Diencephalon (tissue), 1 donor: ENCODE measurements around the gene ZNF202. TPM values are rescaled to one million over a fixed set of nuclear protein-coding genes. Genes with fewer than 3 reads are reported as not detected.

Source experiments
- small RNA-seq: library from RNA; depleted of rRNA; stranded (forward); fragments of <200 nt; gene quantifications from one replicate; pipeline ENCODE3, GENCODE V24; 2014
- total RNA-seq: library from RNA; depleted of rRNA; stranded (reverse); fragments of >200 nt; gene quantifications from one replicate; pipeline ENCODE4 v1.2.3, GENCODE V29; 2014

Gene ZNF202
- 19.4 TPM for total RNA-seq

DNA sequence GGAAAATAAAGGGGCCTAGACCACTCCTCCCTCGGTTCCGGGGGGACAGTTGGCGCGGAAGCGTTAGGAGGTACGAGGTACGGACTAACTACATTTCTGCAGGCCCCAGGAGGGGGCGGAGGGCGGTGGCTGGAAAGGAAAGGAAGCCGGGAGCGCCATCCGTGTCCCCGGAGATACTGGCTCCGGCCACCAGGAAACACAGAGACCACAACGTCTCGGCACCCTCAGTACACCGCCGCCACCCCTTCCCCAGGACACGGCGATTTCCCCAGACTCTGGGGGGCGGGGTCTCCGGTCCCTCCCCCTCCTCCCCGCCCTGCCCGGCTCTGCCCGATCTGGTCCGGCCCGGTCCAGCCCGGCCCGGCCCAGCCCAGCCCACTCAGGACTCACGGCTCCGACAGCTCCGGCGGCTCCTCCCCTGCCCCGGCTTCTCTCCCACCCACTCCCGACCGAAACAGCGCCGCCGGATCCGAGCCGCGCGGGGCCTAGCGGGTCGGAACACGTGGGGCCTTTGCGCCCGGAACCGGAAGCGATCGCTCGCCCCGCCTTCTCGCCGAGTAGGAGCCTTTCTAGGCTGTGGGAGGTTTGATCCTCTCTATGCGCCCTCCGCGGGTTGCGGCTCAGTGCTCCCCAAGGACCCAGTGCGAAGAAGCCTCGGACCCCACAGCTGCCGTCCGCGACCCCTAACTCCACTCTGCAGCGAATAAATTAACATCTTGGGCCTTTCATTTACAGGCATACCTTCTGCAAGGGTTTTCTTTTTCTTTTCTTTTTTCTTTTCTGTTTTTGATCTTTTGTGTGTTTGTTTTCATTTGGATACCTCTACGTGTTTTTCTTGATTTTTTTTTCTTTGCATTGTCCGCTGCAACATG lies at the start of gene ZNF202:
Gene ZNF202 (minus strand): TSS at position 502 of the 872 bp plus-strand sequence. CDS start 10,772 bp downstream, outside the sequence.

DNA sequence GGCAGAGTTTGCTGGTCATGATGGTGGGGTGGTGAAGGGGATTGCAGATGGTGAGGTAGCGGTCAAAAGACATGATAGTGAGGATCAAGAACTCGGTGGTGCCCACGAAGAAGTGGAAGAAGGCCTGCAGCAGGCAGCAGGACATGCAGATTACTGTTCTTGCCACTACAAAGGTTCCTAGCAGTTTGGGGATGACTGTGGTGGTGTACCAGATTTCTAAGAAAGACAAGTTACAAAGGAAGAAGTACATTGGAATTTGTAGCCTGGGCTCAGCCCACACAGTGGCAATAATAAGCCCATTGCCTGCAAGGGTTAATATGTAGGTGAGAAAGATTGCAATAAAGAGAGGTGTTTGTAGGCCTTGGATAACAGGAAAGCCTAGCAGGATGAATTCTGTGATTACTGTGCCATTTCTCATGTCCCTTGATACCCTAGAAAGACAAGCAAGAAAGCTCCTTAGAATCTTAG lies 12.7 kb upstream of the ZNF202 start, which contains the start of gene OR6X1:
Gene OR6X1 (minus strand): TSS at position 418 of the 468 bp plus-strand sequence. CDS start 0 bp downstream, at position 418.

Small RNAs within 50 kb of the gene (small RNA-seq; reads per million reads assigned to genes)
- gene RNU1-21P: not detected

Other genes starting within 250 kb of the ZNF202 start
- gene SCN3B, start 87.0 kb downstream of the ZNF202 start, total RNA-seq: 120 TPM
- not detected for gene OR6X1, start 12.9 kb upstream of the ZNF202 start, total RNA-seq
- not detected for gene OR6M1, start 64.7 kb upstream of the ZNF202 start, total RNA-seq
- not detected for gene TMEM225, start 144.0 kb upstream of the ZNF202 start, total RNA-seq
- gene OR8D4, start 160.5 kb upstream of the ZNF202 start, total RNA-seq: 0.23 TPM
- not detected for gene OR4D5, start 198.0 kb upstream of the ZNF202 start, total RNA-seq
- gene OR6T1, start 202.2 kb upstream of the ZNF202 start, total RNA-seq: not detected
- not detected for gene OR10S1, start 236.1 kb upstream of the ZNF202 start, total RNA-seq